NCI-H1105 treated with DMSO at 0.1 percent for 48 hours (cell line): ENCODE results near the gene FGFR2.

ENCODE experiments used
- DNase-seq: peaks from one replicate; lab custom pipeline; 2025; lab: John Stamatoyannopoulos, UW

Gene FGFR2

GRCh38 chr10:121553511-121554264, 44.6 kb downstream of the FGFR2 start:
- DNase-seq: peak; percentile 33

- no peak for DNase-seq
Measured at GRCh38 chr10:121552746-121553145, 45.5 kb downstream of the FGFR2 start.

- no peak for DNase-seq
Measured at GRCh38 chr10:121551210-121551885, 46.9 kb downstream of the FGFR2 start.

GRCh38 chr10:121544301-121544869, 53.9 kb downstream of the FGFR2 start:
- no peak for DNase-seq

- no peak for DNase-seq
Measured at GRCh38 chr10:121543545-121543944, 54.7 kb downstream of the FGFR2 start.

- no peak for DNase-seq
Measured at GRCh38 chr10:121541450-121542120, 56.7 kb downstream of the FGFR2 start.

GRCh38 chr10:121540732-121541395, 57.4 kb downstream of the FGFR2 start:
- DNase-seq: no peak

- DNase-seq: peak; percentile 13
Measured at GRCh38 chr10:121539786-121540185, 58.5 kb downstream of the FGFR2 start.

- no peak for DNase-seq
Measured at GRCh38 chr10:121536310-121536913, 61.8 kb downstream of the FGFR2 start.

- DNase-seq: no peak
Measured at GRCh38 chr10:121535381-121535780, 62.9 kb downstream of the FGFR2 start.

- DNase-seq: no peak
Measured at GRCh38 chr10:121532292-121532864, 65.9 kb downstream of the FGFR2 start.

- DNase-seq: no peak
Measured at GRCh38 chr10:121531830-121532178, 66.4 kb downstream of the FGFR2 start.

- DNase-seq: no peak
Measured at GRCh38 chr10:121531076-121531829, 67.0 kb downstream of the FGFR2 start.

GRCh38 chr10:121530481-121531075, 67.7 kb downstream of the FGFR2 start:
- no peak for DNase-seq

- peak; percentile 13 for DNase-seq
Measured at GRCh38 chr10:121527690-121528089, 70.6 kb downstream of the FGFR2 start.

GRCh38 chr10:121526801-121527221, 71.4 kb downstream of the FGFR2 start:
- DNase-seq: peak; percentile 90

- DNase-seq: peak; percentile 2
Measured at GRCh38 chr10:121526135-121526790, 72.0 kb downstream of the FGFR2 start.

GRCh38 chr10:121525251-121526134, 72.8 kb downstream of the FGFR2 start:
- no peak for DNase-seq
